Measurements from ENCODE around the gene KRT73. TPM values are rescaled to one million over a fixed set of nuclear protein-coding genes. Genes with fewer than 3 reads are reported as not detected.
A peak's percentile ranks its signal among the peaks of the same experiment; 100 is the strongest.

The KRT73 gene
- total and polyA plus RNA-seq, 2 of the 8 experiments (the other 6 are each of a cell fraction or from before 2014, with no cell fraction given) = not detected

DNA sequence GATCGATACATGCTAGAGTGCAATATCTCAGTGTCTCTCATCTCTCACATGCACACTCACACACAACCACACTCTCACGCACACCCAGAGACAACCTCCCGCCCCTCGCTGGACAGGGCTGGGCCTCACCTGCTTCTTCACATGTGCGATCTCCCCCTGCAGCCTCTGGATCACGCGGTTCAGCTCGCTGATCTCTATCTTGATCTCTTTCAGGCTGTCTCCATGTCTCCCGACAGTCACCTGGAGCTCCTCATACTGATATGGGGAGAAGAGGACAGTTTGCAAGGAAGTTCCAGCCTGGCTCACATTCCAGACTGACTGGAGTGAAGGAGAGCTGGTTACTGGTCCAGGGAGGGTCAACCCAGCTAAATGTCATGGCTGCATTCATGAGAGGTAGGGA lies 29.2 kb upstream of the KRT73 start:
- peaks cover 0 to 6% of the 10 kb centered on the region in 2 experiments; a peak in 1 of 4 replicates for H3K9me3 ChIP-seq (ENCODE audit: insufficient read depth in 2 of 2, low read depth in 1 of 2, low read length in 1 of 2)
- no peak overlapping the region for H3K9ac ChIP-seq (replicated peaks in 1 of 4; ENCODE audit: extremely low read depth in 1 of 4, low read depth in 3 of 4, low read length in 3 of 4)
- no peak overlapping the region for H2BK20ac ChIP-seq (ENCODE audit: low read length)
- WGBS, 2 experiments (ENCODE audit: extremely low coverage in 1 of 2, insufficient coverage in 1 of 2, insufficient read length in 1 of 2, insufficient replicate concordance in 2 of 2, low coverage in 1 of 2, low lambda C conversion rate in 2 of 2, missing lambda C conversion rate in 1 of 2) = 89% methylated on average over 9 of the region's 9 CpGs; no CpG with 5 or more reads in 1 of the 2 experiments
- H3K36me3 ChIP-seq (ENCODE audit: control insufficient read depth in 2 of 4, insufficient read depth in 4 of 4, low read length in 3 of 4) = no peaks in the 10 kb centered on the region
- no peak overlapping the region for H2BK12ac ChIP-seq (ENCODE audit: low read depth, low read length)
- no peak overlapping the region for H3K56ac ChIP-seq (replicated peaks; ENCODE audit: insufficient read length, low read depth, low read length)
- no peaks in the 10 kb centered on the region for H3K4me1 ChIP-seq (replicated peaks in 1 of 4; ENCODE audit: control insufficient read depth in 3 of 4, insufficient read depth in 4 of 4, low read length in 3 of 4)
- H3K18ac ChIP-seq (ENCODE audit: extremely low read depth, low read length) = no peak overlapping the region
- no peak overlapping the region for H2AK5ac ChIP-seq (ENCODE audit: low read depth, low read length)
- DNase-seq (ENCODE audit: low read depth in 1 of 2, low spot score in 2 of 2) (peak in 1 of 2 experiments; percentile 16), FAIRE-seq (no peak)
- POLR2A ChIA-PET (ENCODE audit: partially characterized antibody) = no interaction called here
- H3K79me2 ChIP-seq (ENCODE audit: control insufficient read depth in 1 of 2, insufficient read depth in 2 of 2, low read length in 2 of 2) = no peaks in the 10 kb centered on the region
- no peaks in the 10 kb centered on the region for H3K23me2 ChIP-seq (ENCODE audit: low read depth, low read length)
- H4K20me1 ChIP-seq (replicated peaks in 1 of 2; ENCODE audit: control insufficient read depth in 1 of 2, insufficient read depth in 2 of 2, low read length in 2 of 2) = no peaks in the 10 kb centered on the region
- peaks cover 0 to 3% (median 0%) of the 10 kb centered on the region in 4 experiments; a peak in 1 of 7 replicates for H3K27me3 ChIP-seq (replicated peaks in 1 of 4; ENCODE audit: control insufficient read depth in 3 of 4, extremely low read depth in 1 of 4, insufficient read depth in 3 of 4, low read length in 3 of 4)
- no peak overlapping the region for H3K4me3 ChIP-seq (ENCODE audit: extremely low read depth in 1 of 4, insufficient read depth in 2 of 4, low read depth in 3 of 4, low read length in 4 of 4)
- no peak overlapping the region for H3K14ac ChIP-seq (ENCODE audit: insufficient read length)
- H2BK5ac ChIP-seq (ENCODE audit: low read depth, low read length) = no peak overlapping the region
- CTCF ChIA-PET (ENCODE audit: partially characterized antibody) = interaction anchor here (0.5 to 2.2 kb wide), 20 partner anchors 18 to 407 kb away, joined by 3 to 8 read pairs (median 4); no protein-coding TSS in a partner anchor
- no peak overlapping the region for H2BK15ac ChIP-seq (ENCODE audit: low read length)
- H3K79me1 ChIP-seq (ENCODE audit: low read depth, low read length) = no peaks in the 10 kb centered on the region
- no peak overlapping the region for H3K27ac ChIP-seq (ENCODE audit: low read depth, low read length)
- H3K23ac ChIP-seq (ENCODE audit: insufficient read length) = no peak overlapping the region
- H4K8ac ChIP-seq (ENCODE audit: extremely low read depth, insufficient read depth, low read length) = no peak overlapping the region
- H3K4me2 ChIP-seq (ENCODE audit: insufficient read depth in 1 of 2, low read depth in 2 of 2, low read length in 2 of 2) = no peak overlapping the region
- H2BK120ac ChIP-seq (replicated peaks; ENCODE audit: low read depth, low read length) = no peak overlapping the region
- H4K5ac ChIP-seq (ENCODE audit: insufficient read length, low read depth, low read length) = no peak overlapping the region
- H3K4ac ChIP-seq (replicated peaks; ENCODE audit: insufficient read length, low read depth, low read length) = no peak overlapping the region
- no peak overlapping the region for H2AFZ ChIP-seq (ENCODE audit: low read length)
- H4K91ac ChIP-seq (replicated peaks; ENCODE audit: insufficient read length, low read length) = peak overlapping the region; percentile 9
- no peak for TF ChIP-seq ZNF274 (IDR thresholded peaks at IDR 0.05; ENCODE audit: borderline replicate concordance, extremely low read depth, low read length)
- no peak for TF ChIP-seq CTBP2 (IDR thresholded peaks at IDR 0.05; ENCODE audit: borderline replicate concordance, insufficient read depth, insufficient read length, low read length)
- TF ChIP-seq SAP30 (IDR thresholded peaks at IDR 0.05; ENCODE audit: insufficient read depth, insufficient replicate concordance, low read length) = no peak
- no peak for TF ChIP-seq TCF12 (IDR thresholded peaks at IDR 0.05; ENCODE audit: low read depth, low read length)
- no peak for TF ChIP-seq MAFK (IDR thresholded peaks at IDR 0.05; ENCODE audit: low read depth, low read length)
- no peak for TF ChIP-seq BCL11A (IDR thresholded peaks at IDR 0.05; ENCODE audit: low read depth in 2 of 2, low read length in 2 of 2)
- TF ChIP-seq CEBPB (IDR thresholded peaks at IDR 0.05; ENCODE audit: low read depth, low read length) = no peak
- TF ChIP-seq RXRA (IDR thresholded peaks at IDR 0.05; ENCODE audit: insufficient read depth, low read depth, low read length) = no peak
- TF ChIP-seq, protein P1, sequence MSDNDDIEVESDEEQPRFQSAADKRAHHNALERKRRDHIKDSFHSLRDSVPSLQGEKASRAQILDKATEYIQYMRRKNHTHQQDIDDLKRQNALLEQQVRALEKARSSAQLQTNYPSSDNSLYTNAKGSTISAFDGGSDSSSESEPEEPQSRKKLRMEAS (IDR thresholded peaks at IDR 0.05) = no peak
- no peak for TF ChIP-seq NRF1 (IDR thresholded peaks at IDR 0.05; ENCODE audit: low read depth, low read length)

Measured in H1 (cell line).